Omental fat pad (tissue), 4 donors: ENCODE results near the gene MAPK8IP3. TPM values are rescaled to one million over a fixed set of nuclear protein-coding genes. Genes with fewer than 3 reads are reported as not detected.

Experiments used
- ATAC-seq: fragments of 150-250 bp; one replicate; pipeline ENCODE4 v1.9.1; 2016; ENCODE audit warnings: mild to moderate bottlenecking, moderate library complexity; ENCODE audit not compliant: low FRiP score
- DNase-seq: peaks from one replicate; pipeline ENCODE4 v3.0.0-alpha.2; 2019; ENCODE audit warnings: low spot score
- total RNA-seq, 4 donors: library from RNA; depleted of rRNA; stranded (reverse); fragments of >200 nt; gene quantifications; one replicate each; pipeline ENCODE4 v1.1.0, GENCODE V29; 2016
- TF ChIP-seq, protein P1 (sequence below), 3 donors: fragments of 450-650 bp; IDR thresholded peaks; one replicate each; pipeline ENCODE4 v1.5.1; 2016 to 2017; ENCODE audit warnings: antibody characterized with exemption in 3 of 3, mild to moderate bottlenecking in 3 of 3, moderate library complexity in 2 of 3

MAPK8IP3 gene
- total RNA-seq, 4 donors from 2014 or later, result 27.3 to 73.3 (median 51.6) TPM

DNA sequence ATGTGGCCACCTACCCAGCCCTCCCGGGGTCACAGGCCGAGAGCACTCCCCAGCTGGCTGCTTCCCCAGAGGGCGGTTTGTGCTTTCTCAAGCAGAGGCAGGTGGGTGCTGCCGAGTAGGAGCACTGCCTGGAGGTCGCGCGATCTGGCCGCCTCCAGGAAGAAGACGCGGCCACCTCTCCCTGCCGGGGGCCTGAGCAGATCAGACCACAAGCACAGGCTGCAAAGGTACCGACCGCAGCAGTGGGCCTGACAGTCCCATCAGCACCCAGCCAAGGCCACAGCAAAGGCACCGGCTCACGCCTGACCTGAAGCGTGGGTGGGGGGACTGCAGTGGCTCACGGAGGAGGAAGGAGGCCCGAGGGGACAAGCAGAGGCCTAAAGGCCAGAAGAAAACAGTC, 102.7 kb downstream of the MAPK8IP3 start:
- ATAC-seq, result no peak
- TF ChIP-seq, protein P1, sequence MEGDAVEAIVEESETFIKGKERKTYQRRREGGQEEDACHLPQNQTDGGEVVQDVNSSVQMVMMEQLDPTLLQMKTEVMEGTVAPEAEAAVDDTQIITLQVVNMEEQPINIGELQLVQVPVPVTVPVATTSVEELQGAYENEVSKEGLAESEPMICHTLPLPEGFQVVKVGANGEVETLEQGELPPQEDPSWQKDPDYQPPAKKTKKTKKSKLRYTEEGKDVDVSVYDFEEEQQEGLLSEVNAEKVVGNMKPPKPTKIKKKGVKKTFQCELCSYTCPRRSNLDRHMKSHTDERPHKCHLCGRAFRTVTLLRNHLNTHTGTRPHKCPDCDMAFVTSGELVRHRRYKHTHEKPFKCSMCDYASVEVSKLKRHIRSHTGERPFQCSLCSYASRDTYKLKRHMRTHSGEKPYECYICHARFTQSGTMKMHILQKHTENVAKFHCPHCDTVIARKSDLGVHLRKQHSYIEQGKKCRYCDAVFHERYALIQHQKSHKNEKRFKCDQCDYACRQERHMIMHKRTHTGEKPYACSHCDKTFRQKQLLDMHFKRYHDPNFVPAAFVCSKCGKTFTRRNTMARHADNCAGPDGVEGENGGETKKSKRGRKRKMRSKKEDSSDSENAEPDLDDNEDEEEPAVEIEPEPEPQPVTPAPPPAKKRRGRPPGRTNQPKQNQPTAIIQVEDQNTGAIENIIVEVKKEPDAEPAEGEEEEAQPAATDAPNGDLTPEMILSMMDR (IDR thresholded peaks at IDR 0.05), result no peak
- no peak for DNase-seq

DNA sequence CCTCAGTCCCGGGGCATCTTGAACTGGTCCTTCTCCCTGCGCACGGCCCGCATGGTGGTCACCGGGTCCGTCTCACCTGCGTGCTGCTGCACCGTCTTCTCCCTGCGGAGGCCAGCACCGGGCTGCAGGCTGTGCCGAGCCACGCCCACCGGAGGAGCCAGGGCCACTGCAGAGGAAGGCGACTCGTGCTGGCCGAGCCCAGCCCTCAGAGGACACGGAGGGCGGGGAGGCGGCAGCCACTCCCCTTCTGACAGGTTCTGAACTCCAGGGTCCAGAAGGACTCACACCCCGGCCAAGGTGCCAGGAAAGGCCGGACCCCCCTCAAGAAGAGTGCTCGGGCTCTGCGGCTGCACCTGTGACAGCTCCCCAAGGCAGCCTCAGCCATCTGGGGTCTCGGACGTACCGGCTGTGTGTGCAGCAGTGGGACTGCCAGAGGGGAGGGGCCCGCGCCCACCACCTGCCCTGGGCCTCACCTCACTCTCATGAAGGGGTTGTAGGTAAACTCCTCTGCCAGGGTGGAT, 103.3 kb downstream of the MAPK8IP3 start:
- DNase-seq, result no peak
- TF ChIP-seq, protein P1 (IDR thresholded peaks at IDR 0.05), result no peak
- no peak for ATAC-seq

DNA sequence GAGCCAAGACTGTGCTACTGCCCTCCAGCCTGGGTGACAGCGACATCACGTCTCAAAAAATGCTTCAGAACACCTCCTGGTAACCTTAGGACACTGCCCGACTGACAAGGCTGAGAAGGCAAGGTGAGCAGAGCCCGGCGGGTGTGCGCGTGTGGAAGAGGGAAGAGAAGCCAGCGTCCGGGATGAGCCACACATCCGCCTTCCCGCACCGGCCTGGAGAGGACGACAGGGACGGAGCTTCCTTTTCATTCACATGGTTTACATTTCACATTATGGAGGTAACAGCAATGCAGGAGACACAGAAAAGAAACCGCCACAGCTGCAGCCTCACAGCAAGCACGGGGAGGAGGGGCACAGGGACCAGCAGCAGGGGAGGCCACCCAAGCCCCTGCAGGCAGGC, 104.1 kb downstream of the MAPK8IP3 start:
- TF ChIP-seq, protein P1 (IDR thresholded peaks at IDR 0.05), result no peak
- no peak for DNase-seq
- ATAC-seq, result no peak

DNA sequence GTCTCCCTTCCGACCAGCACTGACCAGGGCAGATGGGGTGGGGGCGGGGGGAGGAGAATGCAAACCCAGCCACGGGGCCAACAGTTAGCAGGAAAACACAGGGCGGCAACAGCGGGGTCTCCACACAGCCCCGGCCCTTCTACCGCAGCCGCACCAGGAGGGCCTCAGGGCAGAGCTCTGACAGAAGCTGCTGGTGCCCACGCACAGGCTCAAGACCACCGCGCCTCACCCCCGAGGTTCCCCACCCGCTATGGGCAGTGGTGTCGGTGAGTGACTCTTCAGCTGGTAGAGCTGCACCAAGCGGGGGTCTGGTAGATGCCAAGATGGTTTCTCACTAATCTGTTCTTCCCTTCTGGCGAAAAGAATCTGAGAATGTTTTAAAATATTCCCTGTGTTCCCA, 104.5 kb downstream of the MAPK8IP3 start:
- no peak for ATAC-seq
- no peak for DNase-seq
- TF ChIP-seq, protein P1 (IDR thresholded peaks at IDR 0.05), result no peak

DNA sequence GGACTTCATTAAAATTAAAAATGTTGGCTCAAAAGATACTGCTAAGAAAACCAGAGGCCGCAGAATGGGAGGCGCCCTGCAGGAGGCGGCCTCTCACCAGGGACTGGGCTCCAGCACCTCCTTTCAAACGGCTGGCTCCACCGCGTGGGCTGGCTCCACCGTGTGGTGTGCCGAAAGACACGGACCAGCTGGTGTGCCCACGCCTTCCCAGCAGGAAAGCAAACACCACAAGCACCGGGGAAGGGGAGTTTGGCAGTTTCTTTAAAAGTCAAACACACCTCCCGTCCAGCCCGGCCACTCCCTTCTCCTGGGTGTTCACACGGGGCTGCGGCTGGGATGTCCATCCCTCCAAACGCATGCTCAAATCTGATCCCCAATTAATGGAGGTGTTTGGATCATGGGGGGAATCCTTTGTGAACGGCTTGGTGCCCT, 106.8 kb downstream of the MAPK8IP3 start:
- TF ChIP-seq, protein P1 (IDR thresholded peaks at IDR 0.05), result no peak
- DNase-seq (no peak), ATAC-seq (peak; percentile 93)

DNA sequence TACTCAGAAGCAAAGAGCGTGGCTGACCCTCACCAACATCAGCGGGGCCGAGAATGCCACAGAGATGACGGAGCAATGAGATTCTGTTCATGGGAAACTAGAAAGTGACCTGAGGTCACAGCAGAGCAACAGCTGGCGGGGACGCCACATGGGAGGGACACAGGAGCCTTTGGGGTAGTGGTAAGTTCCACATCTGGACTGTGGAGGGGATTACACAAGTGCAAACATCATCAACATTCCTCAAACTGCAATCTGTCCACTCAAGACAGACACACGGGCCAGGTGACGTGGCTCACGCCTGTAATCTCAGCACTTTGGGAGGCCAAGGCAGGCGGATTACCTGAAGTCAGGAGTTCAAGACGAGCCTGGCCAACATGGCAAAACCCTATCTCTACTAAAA, 109.5 kb downstream of the MAPK8IP3 start:
- DNase-seq (no peak), ATAC-seq (no peak)
- TF ChIP-seq, protein P1 (IDR thresholded peaks at IDR 0.05), result no peak

DNA sequence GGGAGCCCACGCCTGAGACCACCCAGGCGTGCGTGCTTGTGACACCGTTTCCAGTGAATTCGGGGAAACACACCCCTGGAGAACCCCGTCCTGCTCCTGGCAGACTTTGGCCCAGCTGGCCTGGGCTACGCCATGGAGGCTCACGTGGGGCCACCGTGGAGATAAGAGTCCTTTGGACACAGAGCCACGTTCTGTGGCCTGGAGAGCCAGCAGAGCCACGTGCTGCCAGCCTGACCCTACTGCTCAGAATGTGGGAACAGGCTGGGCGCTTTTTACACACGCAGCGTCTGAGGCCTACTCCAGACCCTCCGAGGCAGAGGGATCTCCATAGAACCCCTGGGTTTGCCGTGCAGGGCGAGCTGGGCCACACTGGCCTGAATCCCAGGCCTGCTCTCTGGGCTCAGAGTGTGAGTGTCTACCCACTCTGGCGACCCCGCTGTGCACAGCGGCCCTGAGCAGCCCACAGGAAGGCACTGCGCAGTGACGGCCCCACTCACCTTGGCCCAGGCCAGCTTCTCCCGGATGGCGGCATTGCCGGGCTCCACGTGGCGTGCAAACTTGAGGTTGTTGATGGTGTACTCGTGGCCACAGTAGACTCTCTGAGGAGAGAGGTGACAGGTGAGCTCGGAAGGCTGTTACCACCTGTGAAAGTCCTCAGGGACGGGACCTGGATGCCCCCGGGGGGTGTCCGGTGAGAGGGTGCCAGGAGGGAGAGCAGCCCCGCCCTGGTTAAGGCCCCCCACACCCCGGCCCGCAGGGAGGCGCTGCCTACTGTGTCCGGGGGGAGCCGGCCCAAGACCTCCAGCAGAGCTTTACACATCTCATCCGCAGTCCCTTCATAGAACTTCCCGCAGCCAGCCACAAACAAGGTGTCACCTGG, 110.6 kb downstream of the MAPK8IP3 start:
- DNase-seq (no peak), ATAC-seq (no peak)
- TF ChIP-seq, protein P1 (IDR thresholded peaks at IDR 0.05), result no peak
